Fibroblast of mammary gland (primary cell): ENCODE results near the gene ZSCAN30.

Experiments used
- DNase-seq: peaks from one replicate; pipeline ENCODE4 v3.0.0-alpha.2; 2010; ENCODE audit warnings: low read depth
- H3K4me3 ChIP-seq: 2 replicates; pipeline ENCODE4 v1.5.1; 2011; ENCODE audit warnings: low read depth, mild to moderate bottlenecking, low read length, moderate library complexity; ENCODE audit not compliant: control insufficient read depth
- CTCF ChIP-seq: conservative IDR thresholded peaks from 2 replicates; pipeline ENCODE4 v1.5.1; 2011; ENCODE audit warnings: low read depth, low read length, inconsistent platforms; ENCODE audit not compliant: control insufficient read depth, insufficient read depth

ZSCAN30 gene

DNA sequence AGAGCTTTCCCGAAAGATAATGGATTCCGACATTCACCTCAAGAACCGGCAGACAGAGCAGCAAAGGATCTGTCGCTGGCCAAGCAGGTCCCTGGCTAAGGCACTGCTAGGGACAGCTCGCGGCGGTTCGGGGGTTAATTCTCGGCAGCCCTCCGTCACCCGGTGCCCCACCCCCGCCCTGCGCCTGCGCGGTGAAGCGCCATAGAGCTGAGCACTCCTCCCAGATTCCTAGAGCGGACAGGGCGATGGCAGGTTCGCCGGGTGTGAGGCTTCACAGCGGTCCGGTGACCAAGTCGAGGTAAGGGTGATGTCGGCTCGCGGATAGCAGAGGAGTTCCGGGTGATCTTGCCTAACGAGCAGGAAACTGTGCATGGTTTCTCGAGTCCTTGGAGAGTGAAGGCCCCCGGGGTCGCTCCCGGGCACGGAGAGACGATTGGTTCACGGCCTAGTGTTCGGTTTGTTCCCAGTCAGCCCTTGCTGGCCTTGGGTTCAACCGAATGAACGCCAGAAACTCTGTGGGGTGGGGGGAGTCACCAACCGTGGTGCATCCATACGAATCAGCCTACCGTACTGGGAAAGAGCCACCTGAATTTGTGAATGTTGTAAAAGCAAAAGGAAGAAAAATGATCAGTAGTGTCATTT, at the start of gene ZSCAN30:
TSS of gene ZSCAN30 (minus strand) at position 136 of the 642 bp plus-strand sequence. CDS start 25,877 bp downstream, outside the sequence.
- no peak for TF ChIP-seq CTCF
- H3K4me3 ChIP-seq: peak within 1 kb of the TSS; percentile 81
- DNase-seq: peak; percentile 94

GRCh38 chr18:35337286-35337685, 47.3 kb upstream of the ZSCAN30 start:
- no peak for TF ChIP-seq CTCF
- DNase-seq: no peak
- no peak overlapping the region for H3K4me3 ChIP-seq

GRCh38 chr18:35335866-35336265, 45.8 kb upstream of the ZSCAN30 start:
- TF ChIP-seq CTCF: no peak
- H3K4me3 ChIP-seq: no peak overlapping the region
- no peak for DNase-seq

- no peak for TF ChIP-seq CTCF
- DNase-seq: peak; percentile 42
These were observed 44.8 kb upstream of the ZSCAN30 start for GRCh38 chr18:35334821-35335220.

GRCh38 chr18:35334212-35334611, 44.2 kb upstream of the ZSCAN30 start:
- DNase-seq: no peak
- no peak for TF ChIP-seq CTCF
- no peak overlapping the region for H3K4me3 ChIP-seq

More at GRCh38 chr18:35334821-35335220, 44.8 kb upstream of the ZSCAN30 start:
- no peak overlapping the region for H3K4me3 ChIP-seq

- no peak overlapping the region for H3K4me3 ChIP-seq
- no peak for TF ChIP-seq CTCF
- no peak for DNase-seq
These were observed 41.5 kb upstream of the ZSCAN30 start for GRCh38 chr18:35331367-35332087.
